HL-60 (cell line): Measurements from ENCODE around the gene EFCAB14.
A peak's percentile ranks its signal among the peaks of the same experiment; 100 is the strongest.
"Not testable (repeated sequence)": the region's sequence is repeated elsewhere in the genome, so short reads cannot be mapped to it uniquely, and the experiment has no call there.

Source experiments
- DNase-seq, 2 experiments: peaks; one replicate each; pipeline ENCODE4 v3.0.0-alpha.2; 2010 to 2020; ENCODE audit warnings: low read depth in 1 of 2, low spot score in 1 of 2
- H3K27ac ChIP-seq: fragments of 250-450 bp; sonication (Bioruptor Pico); replicated peaks from 2 replicates; pipeline ENCODE4 v1.5.1; 2020; ENCODE audit warnings: mild to moderate bottlenecking, moderate library complexity
- H3K27me3 ChIP-seq: fragments of 250-450 bp; sonication (Bioruptor Pico); 2 replicates; pipeline ENCODE4 v1.5.1; 2021; ENCODE audit warnings: mild to moderate bottlenecking, moderate library complexity; ENCODE audit not compliant: insufficient read depth, poor library complexity, severe bottlenecking
- H3K4me3 ChIP-seq: replicated peaks from 2 replicates; pipeline ENCODE4 v1.5.1; 2011; ENCODE audit warnings: mild to moderate bottlenecking, control low read depth, low read length; ENCODE audit not compliant: insufficient read depth
- CTCF ChIP-seq: IDR thresholded peaks from one replicate; pipeline ENCODE4 v1.5.1; 2011; ENCODE audit warnings: low read length, control low read depth, inconsistent platforms; ENCODE audit not compliant: insufficient read depth
- GABPA ChIP-seq: IDR thresholded peaks from 2 replicates; pipeline ENCODE4 v1.6.1; 2012; ENCODE audit warnings: low read depth
- POLR2AphosphoS5 ChIP-seq: IDR thresholded peaks from 2 replicates; pipeline ENCODE4 v1.6.1; 2012; ENCODE audit warnings: low read depth
- SPI1 ChIP-seq: IDR thresholded peaks from 2 replicates; pipeline ENCODE4 v1.6.1; 2012; ENCODE audit warnings: low read depth, mild to moderate bottlenecking, borderline replicate concordance
- TF ChIP-seq, protein P1 (sequence below): IDR thresholded peaks from 2 replicates; pipeline ENCODE4 v1.6.1; 2012; ENCODE audit warnings: low read depth; ENCODE audit not compliant: insufficient replicate concordance

Gene EFCAB14

DNA sequence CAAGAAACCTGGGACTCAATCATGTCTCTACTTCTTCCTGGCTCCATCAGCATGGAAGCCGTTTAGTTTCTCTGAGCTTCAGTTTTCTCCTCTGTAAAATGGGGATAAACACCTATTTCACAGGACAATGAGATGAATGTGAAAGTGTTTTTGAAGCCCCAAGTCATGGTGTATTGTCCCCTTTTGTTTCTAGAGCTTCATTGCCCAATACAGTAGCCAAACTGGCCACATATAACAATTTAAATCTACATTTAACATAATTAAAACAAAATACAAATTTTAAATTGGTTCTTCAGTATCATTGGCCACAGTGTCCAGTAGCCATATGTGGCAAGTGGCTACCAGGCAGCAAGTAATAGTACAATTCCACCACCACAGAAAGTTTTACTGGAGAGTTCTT, 2.3 kb upstream of the EFCAB14 start:
- Histone ChIP-seq H3K27ac (no peak overlapping the region), H3K27me3 (peaks cover 1% of the 10 kb centered on the region), H3K4me3 (no peak overlapping the region)
- TF ChIP-seq SPI1: no peak
- TF ChIP-seq, protein P1, sequence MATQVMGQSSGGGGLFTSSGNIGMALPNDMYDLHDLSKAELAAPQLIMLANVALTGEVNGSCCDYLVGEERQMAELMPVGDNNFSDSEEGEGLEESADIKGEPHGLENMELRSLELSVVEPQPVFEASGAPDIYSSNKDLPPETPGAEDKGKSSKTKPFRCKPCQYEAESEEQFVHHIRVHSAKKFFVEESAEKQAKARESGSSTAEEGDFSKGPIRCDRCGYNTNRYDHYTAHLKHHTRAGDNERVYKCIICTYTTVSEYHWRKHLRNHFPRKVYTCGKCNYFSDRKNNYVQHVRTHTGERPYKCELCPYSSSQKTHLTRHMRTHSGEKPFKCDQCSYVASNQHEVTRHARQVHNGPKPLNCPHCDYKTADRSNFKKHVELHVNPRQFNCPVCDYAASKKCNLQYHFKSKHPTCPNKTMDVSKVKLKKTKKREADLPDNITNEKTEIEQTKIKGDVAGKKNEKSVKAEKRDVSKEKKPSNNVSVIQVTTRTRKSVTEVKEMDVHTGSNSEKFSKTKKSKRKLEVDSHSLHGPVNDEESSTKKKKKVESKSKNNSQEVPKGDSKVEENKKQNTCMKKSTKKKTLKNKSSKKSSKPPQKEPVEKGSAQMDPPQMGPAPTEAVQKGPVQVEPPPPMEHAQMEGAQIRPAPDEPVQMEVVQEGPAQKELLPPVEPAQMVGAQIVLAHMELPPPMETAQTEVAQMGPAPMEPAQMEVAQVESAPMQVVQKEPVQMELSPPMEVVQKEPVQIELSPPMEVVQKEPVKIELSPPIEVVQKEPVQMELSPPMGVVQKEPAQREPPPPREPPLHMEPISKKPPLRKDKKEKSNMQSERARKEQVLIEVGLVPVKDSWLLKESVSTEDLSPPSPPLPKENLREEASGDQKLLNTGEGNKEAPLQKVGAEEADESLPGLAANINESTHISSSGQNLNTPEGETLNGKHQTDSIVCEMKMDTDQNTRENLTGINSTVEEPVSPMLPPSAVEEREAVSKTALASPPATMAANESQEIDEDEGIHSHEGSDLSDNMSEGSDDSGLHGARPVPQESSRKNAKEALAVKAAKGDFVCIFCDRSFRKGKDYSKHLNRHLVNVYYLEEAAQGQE: no peak
- no peak for TF ChIP-seq POLR2AphosphoS5
- TF ChIP-seq CTCF: no peak
- TF ChIP-seq GABPA: no peak
- no peak for DNase-seq

DNA sequence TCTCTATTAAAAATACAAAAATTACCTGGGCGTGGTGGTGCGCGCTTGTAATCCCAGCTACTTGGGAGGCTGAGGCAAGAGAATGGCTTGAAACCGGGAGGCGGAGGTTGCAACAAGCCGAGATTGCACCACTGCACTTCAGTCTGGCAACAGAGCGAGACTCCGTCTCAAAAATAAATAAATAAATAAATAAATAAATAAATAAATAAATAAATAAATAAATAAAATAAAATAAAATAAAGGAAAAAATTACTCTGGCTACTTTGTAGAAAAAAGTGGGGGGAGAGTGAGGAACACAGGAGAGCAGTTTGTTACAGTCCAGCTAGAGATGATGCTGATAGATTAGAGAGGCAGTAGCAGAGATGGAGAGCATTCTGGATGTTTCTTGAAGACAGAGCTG, 1.4 kb upstream of the EFCAB14 start:
- not testable (repeated sequence) for H3K4me3 ChIP-seq, DNase-seq, H3K27ac ChIP-seq, H3K27me3 ChIP-seq

DNA sequence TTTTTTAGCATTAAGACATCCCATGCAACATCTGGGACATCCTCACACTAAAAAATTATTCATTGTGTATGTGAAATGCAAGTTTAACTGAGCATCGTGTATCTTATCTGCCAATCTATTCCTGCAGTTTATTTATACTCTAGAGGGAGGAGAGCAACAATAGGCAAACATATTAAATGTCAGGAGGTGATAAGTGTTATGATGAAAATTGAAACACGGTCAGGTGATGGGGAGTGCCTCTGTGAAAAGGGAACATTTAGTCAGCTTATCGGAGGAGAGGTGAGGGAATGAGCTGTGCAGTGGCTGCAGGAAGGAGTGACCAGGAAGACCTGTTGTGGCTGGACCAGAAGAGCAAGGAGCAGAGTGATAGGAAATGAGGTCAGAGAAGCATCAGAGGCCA, 775 bp upstream of the EFCAB14 start:
- Histone ChIP-seq H3K4me3 (peak overlapping the region; percentile 88), H3K27ac (no peak overlapping the region; the same call in 1 of the 2 replicates), H3K27me3 (no peaks in the 10 kb centered on the region)
- DNase-seq: no peak
- TF ChIP-seq, protein P1: no peak
- TF ChIP-seq CTCF (no peak), GABPA (no peak), POLR2AphosphoS5 (no peak), SPI1 (no peak)

- TF ChIP-seq SPI1: no peak
- TF ChIP-seq, protein P1: no peak
- no peak for TF ChIP-seq GABPA
- no peak for TF ChIP-seq CTCF
- TF ChIP-seq POLR2AphosphoS5: no peak
- DNase-seq: peak in 1 of 2 experiments; percentile 14
- Histone ChIP-seq H3K4me3 (peak overlapping the region; percentile 88), H3K27me3 (no peaks in the 10 kb centered on the region), H3K27ac (peak overlapping the region; percentile 79)
Observed at GRCh38 chr1:46718340-46718726, 581 bp downstream of the EFCAB14 start.
